Tibial artery (tissue), 4 donors: ENCODE measurements around the gene GLIS1.
A peak's percentile ranks its signal among the peaks of the same experiment; 100 is the strongest.

ENCODE experiments used
- DNase-seq, 2 donors: peaks; one replicate each; pipeline ENCODE4 v3.0.0-alpha.2; 2019
- H3K27ac ChIP-seq, 2 donors: fragments of 200-600 bp; sonication (generic) in 1 of 2; 1 replicate in 1 of 2; 2 replicates in 1 of 2; pipeline ENCODE4 v1.5.1; 2018 to 2019; ENCODE audit warnings: mild to moderate bottlenecking in 1 of 2
- H3K27me3 ChIP-seq, 2 donors: fragments of 200-600 bp; sonication (generic) in 1 of 2; one replicate each; pipeline versions ENCODE4 v1.5.1 to v1.6.0; 2016 to 2019
- H3K36me3 ChIP-seq, 3 donors: fragments of 200-600 bp; sonication (generic) in 2 of 3; one replicate each; pipeline ENCODE4 v1.5.1; 2016 to 2019; ENCODE audit warnings: mild to moderate bottlenecking in 2 of 3
- H3K4me1 ChIP-seq, 4 donors: fragments of 200-600 bp; sonication (generic) in 2 of 4; 1 replicate in 3 of 4; 2 replicates in 1 of 4; pipeline ENCODE4 v1.5.1; 2016 to 2019
- H3K4me3 ChIP-seq, 2 donors: fragments of 200-600 bp; sonication (generic) in 1 of 2; 1 replicate in 1 of 2; 2 replicates in 1 of 2; pipeline ENCODE4 v1.5.1; 2018 to 2019; ENCODE audit warnings: mild to moderate bottlenecking in 2 of 2
- H3K9me3 ChIP-seq, 3 donors: fragments of 200-600 bp; sonication (generic) in 1 of 3; one replicate each; pipeline ENCODE4 v1.5.1; 2016 to 2019
- intact Hi-C: fragments of 100-400 bp; cut with DNase I; formaldehyde crosslinking; loops from one replicate; pipeline ENCODE4 v1.15.0; 2023; ENCODE audit warnings: low total_unique reads
- TF ChIP-seq, protein P1 (sequence below), 2 experiments: fragments of 200-600 bp in 1 of 2; fragments of 450-650 bp in 1 of 2; IDR thresholded peaks; one replicate each; pipeline ENCODE4 v1.5.1; 2017 to 2019; ENCODE audit warnings: antibody characterized with exemption in 2 of 2, mild to moderate bottlenecking in 1 of 2, moderate library complexity in 1 of 2

The GLIS1 gene

DNA sequence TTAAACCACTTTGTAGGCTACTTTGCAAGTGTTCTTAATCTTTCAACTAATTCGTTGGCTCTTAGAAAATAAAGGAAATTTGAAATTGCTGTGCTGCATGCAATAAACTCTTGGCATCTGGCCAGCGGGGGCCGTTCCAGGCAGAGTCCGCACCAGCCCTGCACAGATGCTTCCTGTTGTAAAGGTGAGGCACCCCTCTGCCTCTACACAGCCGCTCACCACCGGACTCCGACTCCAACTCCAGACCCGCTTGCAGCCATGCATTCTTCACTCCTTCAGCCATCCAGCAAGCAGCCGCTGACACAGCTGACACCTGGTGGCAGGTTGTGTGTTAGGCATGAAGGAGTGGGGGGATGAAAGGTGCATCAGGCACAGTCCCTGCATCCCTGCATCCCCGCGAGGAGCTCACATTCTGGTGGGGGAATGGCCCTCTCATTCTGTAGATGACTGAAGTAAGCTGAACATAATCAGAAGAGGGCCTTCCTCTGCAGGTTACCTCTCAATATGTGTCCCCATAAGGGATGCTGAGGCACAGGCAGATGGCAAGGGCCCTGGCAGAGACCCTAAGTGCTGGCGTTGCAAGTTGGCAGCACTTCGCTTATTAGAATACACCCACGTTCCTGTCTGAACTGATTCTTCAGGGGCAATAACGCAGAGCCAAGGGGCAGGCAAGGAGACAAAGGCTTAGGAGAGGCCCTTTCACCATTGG lies 56.8 kb downstream of the GLIS1 start:
- Histone ChIP-seq H3K27me3 (peaks cover 0 to 63% of the 10 kb centered on the region in 2 donors), H3K4me3 (no peak overlapping the region), H3K36me3 (no peaks in the 10 kb centered on the region), H3K4me1 (peaks cover 0 to 8% (median 3%) of the 10 kb centered on the region in 4 donors), H3K9me3 (no peaks in the 10 kb centered on the region), H3K27ac (no peak overlapping the region)
- peak in 1 of 2 donors; percentile 31 for DNase-seq
- TF ChIP-seq, protein P1, sequence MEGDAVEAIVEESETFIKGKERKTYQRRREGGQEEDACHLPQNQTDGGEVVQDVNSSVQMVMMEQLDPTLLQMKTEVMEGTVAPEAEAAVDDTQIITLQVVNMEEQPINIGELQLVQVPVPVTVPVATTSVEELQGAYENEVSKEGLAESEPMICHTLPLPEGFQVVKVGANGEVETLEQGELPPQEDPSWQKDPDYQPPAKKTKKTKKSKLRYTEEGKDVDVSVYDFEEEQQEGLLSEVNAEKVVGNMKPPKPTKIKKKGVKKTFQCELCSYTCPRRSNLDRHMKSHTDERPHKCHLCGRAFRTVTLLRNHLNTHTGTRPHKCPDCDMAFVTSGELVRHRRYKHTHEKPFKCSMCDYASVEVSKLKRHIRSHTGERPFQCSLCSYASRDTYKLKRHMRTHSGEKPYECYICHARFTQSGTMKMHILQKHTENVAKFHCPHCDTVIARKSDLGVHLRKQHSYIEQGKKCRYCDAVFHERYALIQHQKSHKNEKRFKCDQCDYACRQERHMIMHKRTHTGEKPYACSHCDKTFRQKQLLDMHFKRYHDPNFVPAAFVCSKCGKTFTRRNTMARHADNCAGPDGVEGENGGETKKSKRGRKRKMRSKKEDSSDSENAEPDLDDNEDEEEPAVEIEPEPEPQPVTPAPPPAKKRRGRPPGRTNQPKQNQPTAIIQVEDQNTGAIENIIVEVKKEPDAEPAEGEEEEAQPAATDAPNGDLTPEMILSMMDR (IDR thresholded peaks at IDR 0.05) = peak; percentile 9 to 27
- intact Hi-C loops = no loop called here

DNA sequence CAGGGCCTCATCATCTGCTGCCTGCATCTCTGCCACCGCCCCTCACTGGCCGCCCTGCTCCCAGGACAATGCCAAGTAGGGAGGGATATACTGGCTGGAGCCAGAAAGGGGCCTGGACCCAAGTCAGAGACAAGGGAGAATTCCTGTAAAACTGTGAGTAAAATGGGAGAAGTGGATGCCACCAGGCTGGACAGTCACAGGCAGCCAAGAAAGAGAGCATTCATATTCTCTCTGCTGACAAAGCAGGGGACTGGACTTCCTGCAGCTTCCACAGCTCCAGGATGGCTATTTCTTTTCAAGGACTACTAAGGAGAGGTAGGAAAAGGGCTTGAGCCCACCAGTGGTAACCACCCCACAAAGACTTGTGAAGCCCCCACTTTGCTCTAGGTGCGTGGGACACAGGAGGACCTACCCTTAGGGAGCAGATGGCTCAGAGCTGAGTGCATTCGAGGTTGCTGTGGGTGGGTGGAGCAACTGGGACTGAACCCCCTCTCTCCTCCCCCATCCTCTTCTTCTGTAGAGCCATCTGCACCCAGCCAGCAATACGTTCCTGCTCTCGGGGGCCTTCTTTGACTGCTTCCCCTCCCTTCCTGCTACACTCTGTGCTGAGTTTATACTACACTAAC lies 57.5 kb downstream of the GLIS1 start:
- intact Hi-C loops = no loop called here
- peaks cover 0 to 57% of the 10 kb centered on the region in 2 donors for H3K27me3 ChIP-seq
- no peak overlapping the region for H3K27ac ChIP-seq
- H3K4me1 ChIP-seq = peaks cover 0 to 8% (median 3%) of the 10 kb centered on the region in 4 donors
- TF ChIP-seq, protein P1 (IDR thresholded peaks at IDR 0.05) = no peak
- H3K4me3 ChIP-seq = no peak overlapping the region
- no peak for DNase-seq
- no peaks in the 10 kb centered on the region for H3K36me3 ChIP-seq
- no peaks in the 10 kb centered on the region for H3K9me3 ChIP-seq

GRCh38 chr1:53680868-53681267 lies 58.1 kb downstream of the GLIS1 start:
- no peak overlapping the region for H3K27ac ChIP-seq
- intact Hi-C loops = no loop called here
- peaks cover 0 to 8% (median 3%) of the 10 kb centered on the region in 4 donors for H3K4me1 ChIP-seq
- peaks cover 0 to 55% of the 10 kb centered on the region in 2 donors for H3K27me3 ChIP-seq
- TF ChIP-seq, protein P1 (IDR thresholded peaks at IDR 0.05) = no peak
- H3K4me3 ChIP-seq = no peak overlapping the region
- H3K9me3 ChIP-seq = no peaks in the 10 kb centered on the region
- DNase-seq = no peak
- H3K36me3 ChIP-seq = no peaks in the 10 kb centered on the region

- no peaks in the 10 kb centered on the region for H3K9me3 ChIP-seq
- TF ChIP-seq, protein P1 (IDR thresholded peaks at IDR 0.05) = no peak
- no peaks in the 10 kb centered on the region for H3K36me3 ChIP-seq
- peaks cover 0 to 45% of the 10 kb centered on the region in 2 donors for H3K27me3 ChIP-seq
- intact Hi-C loops = loop anchor here (2.0 to 10.0 kb wide), 2 partner anchors 56 to 194 kb away; no protein-coding TSS in a partner anchor
- peaks cover 0 to 8% (median 0%) of the 10 kb centered on the region in 4 donors for H3K4me1 ChIP-seq
- no peak overlapping the region for H3K4me3 ChIP-seq
- DNase-seq = no peak
- H3K27ac ChIP-seq = no peak overlapping the region
Measured at GRCh38 chr1:53678938-53679825, 59.8 kb downstream of the GLIS1 start.

DNA sequence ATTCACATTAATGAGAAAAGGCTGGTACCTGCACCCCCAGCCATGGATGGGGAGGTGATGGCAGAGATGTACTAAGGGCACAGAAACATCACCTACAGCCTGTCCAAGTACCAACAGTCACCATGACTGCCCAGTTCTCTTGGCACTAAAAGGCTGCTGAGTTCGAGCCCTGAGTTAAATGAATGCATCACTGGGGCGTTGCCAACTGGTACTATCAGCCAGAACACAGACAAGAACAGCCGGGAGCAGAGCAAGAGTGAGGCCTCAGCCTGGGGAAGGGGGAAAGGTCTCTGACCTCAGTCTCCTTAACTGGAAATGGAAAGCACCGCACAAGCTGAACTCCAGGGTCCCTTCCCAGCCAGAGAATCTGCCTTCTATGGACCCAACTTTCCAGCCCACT lies 60.5 kb downstream of the GLIS1 start:
- DNase-seq = no peak
- Histone ChIP-seq H3K27me3 (peaks cover 0 to 40% of the 10 kb centered on the region in 2 donors), H3K36me3 (no peaks in the 10 kb centered on the region), H3K4me1 (peaks cover 0 to 8% (median 0%) of the 10 kb centered on the region in 4 donors), H3K9me3 (no peaks in the 10 kb centered on the region), H3K27ac (no peak overlapping the region), H3K4me3 (no peak overlapping the region)
- intact Hi-C loops = loop anchor here (2.0 to 10.0 kb wide), 2 partner anchors 56 to 194 kb away; no protein-coding TSS in a partner anchor
- TF ChIP-seq, protein P1 (IDR thresholded peaks at IDR 0.05) = no peak
